GM12874 (cell line): ENCODE results near the gene SLC38A9.

ENCODE experiments used
- CTCF ChIP-seq: IDR thresholded peaks from 2 replicates; pipeline ENCODE4 v1.5.1; 2011; ENCODE audit warnings: low read depth, mild to moderate bottlenecking, control low read depth, low read length, moderate library complexity; ENCODE audit not compliant: insufficient read depth

SLC38A9 gene

DNA sequence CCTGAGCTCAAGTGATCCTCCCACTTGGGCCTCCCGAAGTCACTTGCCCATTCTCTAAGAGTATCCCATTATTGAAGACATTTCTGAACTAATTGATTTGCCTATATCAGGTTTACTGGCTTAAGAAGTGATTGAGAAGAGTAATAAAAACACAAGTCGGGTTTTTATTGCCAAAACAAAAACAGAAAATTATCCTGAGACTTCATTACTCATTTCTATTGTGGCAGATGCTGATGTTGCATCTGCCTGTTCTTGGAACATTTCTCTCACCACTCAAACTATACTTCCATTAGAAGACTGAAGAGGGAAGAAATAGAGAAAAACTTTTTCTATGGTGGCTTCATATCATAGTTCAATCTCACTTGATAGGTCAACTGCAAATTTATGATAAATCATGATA, 135.5 kb downstream of the SLC38A9 start:
- TF ChIP-seq CTCF = no peak
